Caco-2 (cell line): Measurements from ENCODE around the gene SLC25A1. TPM values are rescaled to one million over a fixed set of nuclear protein-coding genes. Genes with fewer than 3 reads are reported as not detected.

Experiments used
- BruUV-seq: library from RNA; stranded (reverse); fragments of 400-500 nt; replicated peaks from 2 replicates; lab custom pipeline; 2021; lab: Mats Ljungman, UMichigan
- CTCF ChIA-PET: fragments of 300-600 bp; sonication (Branson Sonifier 250); formaldehyde crosslinking; loops from one replicate; lab custom pipeline; 2022; ENCODE audit warnings: antibody characterized with exemption; lab: Charles Lee
- POLR2A ChIA-PET: fragments of 300-600 bp; sonication (Branson Sonifier 250); formaldehyde crosslinking; loops from one replicate; lab custom pipeline; 2022; ENCODE audit warnings: antibody characterized with exemption; lab: Charles Lee
- DNase-seq, 2 experiments: peaks; one replicate each; pipeline versions ENCODE4 v3.0.0 to v3.0.0-alpha.2; 2020 to 2022
- H3K27me3 ChIP-seq: replicated peaks from 2 replicates; pipeline ENCODE4 v1.6.0; 2011; ENCODE audit warnings: low read length; ENCODE audit not compliant: control insufficient read depth, insufficient read depth
- H3K36me3 ChIP-seq: 2 replicates; pipeline ENCODE4 v1.5.1; 2011; ENCODE audit warnings: low read length; ENCODE audit not compliant: control insufficient read depth, insufficient read depth
- H3K4me1 ChIP-seq: fragments of 250-450 bp; sonication (Bioruptor Pico); 2 replicates; pipeline ENCODE4 v1.5.1; 2020; ENCODE audit warnings: mild to moderate bottlenecking
- H3K4me3 ChIP-seq: 2 replicates; pipeline ENCODE4 v1.5.1; 2011; ENCODE audit warnings: low read depth, mild to moderate bottlenecking, control low read depth, low read length
- H3K9me3 ChIP-seq: fragments of 250-450 bp; sonication (Bioruptor Pico); 2 replicates; pipeline ENCODE4 v1.5.1; 2020; ENCODE audit warnings: mild to moderate bottlenecking, moderate library complexity
- H3K27ac Mint-ChIP-seq: one replicate; pipeline ENCODE4 v1.8.0; 2022; ENCODE audit warnings: mixed read lengths; ENCODE audit not compliant: unreplicated experiment
- H3K27me3 Mint-ChIP-seq: one replicate; pipeline ENCODE4 v1.8.0; 2022; ENCODE audit warnings: mixed read lengths; ENCODE audit not compliant: insufficient read depth, unreplicated experiment
- H3K36me3 Mint-ChIP-seq: one replicate; pipeline ENCODE4 v1.8.0; 2022; ENCODE audit warnings: mild to moderate bottlenecking, mixed read lengths; ENCODE audit not compliant: insufficient read depth, unreplicated experiment
- H3K4me1 Mint-ChIP-seq: one replicate; pipeline ENCODE4 v1.8.0; 2022; ENCODE audit warnings: low read depth, mixed read lengths; ENCODE audit not compliant: unreplicated experiment
- H3K4me3 Mint-ChIP-seq: one replicate; pipeline ENCODE4 v1.8.0; 2022; ENCODE audit warnings: mild to moderate bottlenecking, moderate library complexity, mixed read lengths; ENCODE audit not compliant: unreplicated experiment
- H3K9me3 Mint-ChIP-seq: one replicate; pipeline ENCODE4 v1.8.0; 2022; ENCODE audit warnings: mixed read lengths; ENCODE audit not compliant: unreplicated experiment
- intact Hi-C: fragments of 100-400 bp; cut with micrococcal nuclease; formaldehyde crosslinking; loops from one replicate; pipeline ENCODE4 v1.10.0; 2022; ENCODE audit not compliant: unreplicated experiment
- total RNA-seq: library from RNA; stranded (reverse); gene quantifications from 2 replicates; pipeline ENCODE4 v1.2.3, GENCODE V29; 2022
- TF ChIP-seq, protein P1 (sequence below), 2 experiments: fragments of 200-600 bp in 1 of 2; IDR thresholded peaks; 1 replicate in 1 of 2; 2 replicates in 1 of 2; pipeline versions ENCODE4 v1.5.1 to v1.8.0; 2011 to 2022; ENCODE audit warnings: antibody characterized with exemption in 1 of 2, control low read depth in 1 of 2, inconsistent platforms in 1 of 2, low read depth in 1 of 2, low read length in 1 of 2, mild to moderate bottlenecking in 1 of 2, moderate library complexity in 1 of 2; ENCODE audit not compliant: insufficient read depth in 1 of 2, severe bottlenecking in 1 of 2, unreplicated experiment in 1 of 2

SLC25A1 gene
- total RNA-seq, 1 experiment from 2014 or later = 155 TPM

GRCh38 chr22:19180234-19180633 is 1.7 kb upstream of the SLC25A1 start:
- no peaks in the 10 kb centered on the region for H3K9me3 Mint-ChIP-seq
- peaks cover 6% of the 10 kb centered on the region for H3K4me1 Mint-ChIP-seq
- Histone ChIP-seq H3K4me3 (no peak overlapping the region), H3K27me3 (no peaks in the 10 kb centered on the region), H3K9me3 (no peaks in the 10 kb centered on the region), H3K4me1 (peaks cover 14% of the 10 kb centered on the region), H3K36me3 (peaks cover 3% of the 10 kb centered on the region)
- ChIA-PET CTCF (interaction anchor here (1.0 to 2.4 kb wide), 4 partner anchors 12 to 450 kb away, joined by 5 to 13 read pairs (median 9); partner anchors contain the start of genes CLTCL1 and ESS2), POLR2A (interaction anchor here (0.6 kb wide), 1 partner anchor 436 kb away, joined by 6 read pairs; no protein-coding TSS in a partner anchor)
- intact Hi-C loops = no loop called here
- H3K27me3 Mint-ChIP-seq = no peaks in the 10 kb centered on the region
- no peak overlapping the region for H3K4me3 Mint-ChIP-seq
- H3K27ac Mint-ChIP-seq = no peak overlapping the region
- no peak for DNase-seq
- BruUV-seq = no TSS peak
- TF ChIP-seq, protein P1, sequence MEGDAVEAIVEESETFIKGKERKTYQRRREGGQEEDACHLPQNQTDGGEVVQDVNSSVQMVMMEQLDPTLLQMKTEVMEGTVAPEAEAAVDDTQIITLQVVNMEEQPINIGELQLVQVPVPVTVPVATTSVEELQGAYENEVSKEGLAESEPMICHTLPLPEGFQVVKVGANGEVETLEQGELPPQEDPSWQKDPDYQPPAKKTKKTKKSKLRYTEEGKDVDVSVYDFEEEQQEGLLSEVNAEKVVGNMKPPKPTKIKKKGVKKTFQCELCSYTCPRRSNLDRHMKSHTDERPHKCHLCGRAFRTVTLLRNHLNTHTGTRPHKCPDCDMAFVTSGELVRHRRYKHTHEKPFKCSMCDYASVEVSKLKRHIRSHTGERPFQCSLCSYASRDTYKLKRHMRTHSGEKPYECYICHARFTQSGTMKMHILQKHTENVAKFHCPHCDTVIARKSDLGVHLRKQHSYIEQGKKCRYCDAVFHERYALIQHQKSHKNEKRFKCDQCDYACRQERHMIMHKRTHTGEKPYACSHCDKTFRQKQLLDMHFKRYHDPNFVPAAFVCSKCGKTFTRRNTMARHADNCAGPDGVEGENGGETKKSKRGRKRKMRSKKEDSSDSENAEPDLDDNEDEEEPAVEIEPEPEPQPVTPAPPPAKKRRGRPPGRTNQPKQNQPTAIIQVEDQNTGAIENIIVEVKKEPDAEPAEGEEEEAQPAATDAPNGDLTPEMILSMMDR (IDR thresholded peaks at IDR 0.05; ENCODE audit: insufficient read depth in 1 of 2, low read depth in 1 of 2, low read length in 1 of 2, severe bottlenecking in 1 of 2, unreplicated experiment in 1 of 2) = no peak
- H3K36me3 Mint-ChIP-seq = peaks cover 30% of the 10 kb centered on the region

DNA sequence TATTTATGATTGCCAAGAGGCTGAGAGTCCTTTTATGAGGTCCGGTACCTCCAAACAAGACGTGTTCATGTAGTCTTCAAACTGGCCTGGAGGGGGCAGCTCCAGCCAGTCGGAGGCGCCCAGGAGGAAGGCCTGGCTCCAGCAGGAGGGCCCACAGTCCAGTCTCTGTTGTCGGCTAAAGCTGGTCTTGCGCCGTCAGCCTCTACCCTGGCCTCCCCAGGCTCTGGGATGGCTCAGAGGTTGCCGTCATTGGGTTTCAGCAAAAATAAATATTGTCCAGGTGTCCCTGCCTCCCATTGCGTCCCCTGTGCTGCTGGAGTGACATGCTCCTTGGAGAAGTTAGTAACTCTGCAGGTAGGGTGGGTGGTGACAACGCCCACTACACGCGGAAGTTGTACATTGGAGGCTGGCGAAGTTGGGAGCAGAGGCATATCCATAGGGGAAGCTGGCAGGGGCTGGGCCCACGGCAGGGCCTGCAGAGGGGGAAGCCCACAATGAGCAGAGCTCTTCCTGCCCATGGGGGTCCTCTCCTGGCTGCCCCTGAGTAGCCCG is 1.0 kb upstream of the SLC25A1 start:
- ChIA-PET POLR2A (interaction anchor here (0.6 to 1.2 kb wide), 3 partner anchors 14 to 622 kb away, joined by 3 to 5 read pairs (median 3); partner anchors contain the start of gene ESS2), CTCF (interaction anchor here (0.7 to 2.4 kb wide), 7 partner anchors 11 to 451 kb away, joined by 3 to 13 read pairs (median 6); partner anchors contain the start of genes CDC45, CLTCL1, DGCR2 and ESS2)
- Histone ChIP-seq H3K4me1 (peaks cover 21% of the 10 kb centered on the region), H3K9me3 (no peaks in the 10 kb centered on the region), H3K36me3 (peaks cover 3% of the 10 kb centered on the region), H3K4me3 (peak overlapping the region; percentile 92), H3K27me3 (no peaks in the 10 kb centered on the region)
- TF ChIP-seq, protein P1 (IDR thresholded peaks at IDR 0.05; ENCODE audit: insufficient read depth in 1 of 2, low read depth in 1 of 2, low read length in 1 of 2, severe bottlenecking in 1 of 2, unreplicated experiment in 1 of 2) = peak; percentile 65 to 75
- no peaks in the 10 kb centered on the region for H3K9me3 Mint-ChIP-seq
- H3K27me3 Mint-ChIP-seq = no peaks in the 10 kb centered on the region
- peak; percentile 82 to 83 for DNase-seq
- BruUV-seq = no TSS peak
- peak overlapping the region; percentile 42 for H3K27ac Mint-ChIP-seq
- peak overlapping the region; percentile 74 for H3K4me3 Mint-ChIP-seq
- H3K36me3 Mint-ChIP-seq = peaks cover 26% of the 10 kb centered on the region
- intact Hi-C loops = loop anchor here (1.0 to 5.0 kb wide), 4 partner anchors 37 to 298 kb away; partner anchors contain the start of genes CDC45, CLTCL1, ESS2 and UFD1
- peaks cover 1% of the 10 kb centered on the region for H3K4me1 Mint-ChIP-seq

GRCh38 chr22:19178065-19178656 is 375 bp downstream of the SLC25A1 start:
- Mint-ChIP-seq H3K4me3 (peak overlapping the region; percentile 78), H3K4me1 (peaks cover 4% of the 10 kb centered on the region), H3K27ac (peak overlapping the region; percentile 70), H3K36me3 (peaks cover 39% of the 10 kb centered on the region), H3K9me3 (no peaks in the 10 kb centered on the region), H3K27me3 (no peaks in the 10 kb centered on the region)
- intact Hi-C loops = loop anchor here (5.0 kb wide), 3 partner anchors 36 to 299 kb away; partner anchors contain the start of genes CDC45, ESS2 and UFD1
- ChIA-PET CTCF (interaction anchor here (0.5 to 2.4 kb wide), 10 partner anchors 10 to 1411 kb away, joined by 3 to 13 read pairs (median 4); partner anchors contain the start of genes CLTCL1, DGCR2 and ESS2), POLR2A (interaction anchor here (0.6 to 1.2 kb wide), 4 partner anchors 34 to 302 kb away, joined by 5 read pairs; partner anchors contain the start of genes C22orf39, CDC45 and ESS2)
- Histone ChIP-seq H3K4me3 (peak overlapping the region; percentile 92), H3K27me3 (no peaks in the 10 kb centered on the region), H3K9me3 (no peaks in the 10 kb centered on the region), H3K36me3 (peaks cover 5% of the 10 kb centered on the region), H3K4me1 (peaks cover 34% of the 10 kb centered on the region)
- no TSS peak for BruUV-seq
- TF ChIP-seq, protein P1 (IDR thresholded peaks at IDR 0.05; ENCODE audit: insufficient read depth in 1 of 2, low read depth in 1 of 2, low read length in 1 of 2, severe bottlenecking in 1 of 2, unreplicated experiment in 1 of 2) = no peak
- DNase-seq = peak; percentile 63 to 73
